Fibroblast of upper back skin (primary cell): ENCODE results near the gene STK40.
A peak's percentile ranks its signal among the peaks of the same experiment; 100 is the strongest.

ENCODE experiments used
- DNase-seq: peaks from one replicate; pipeline ENCODE4 v3.0.0-alpha.2; 2013

Gene STK40

GRCh38 chr1:36397378-36398230 is 11.9 kb upstream of the STK40 start, which contains the start of gene LSM10:
Gene LSM10, minus strand, starts transcription at chr1:36397908. Its CDS starts 3,779 bp downstream, at chr1:36394129.
- peak; percentile 90 for DNase-seq

GRCh38 chr1:36397083-36397377 is 11.3 kb upstream of the STK40 start:
- no peak for DNase-seq

GRCh38 chr1:36396359-36396758 is 10.6 kb upstream of the STK40 start:
- no peak for DNase-seq

GRCh38 chr1:36393686-36394085 is 8.0 kb upstream of the STK40 start:
- DNase-seq = no peak

GRCh38 chr1:36392836-36393235 is 7.1 kb upstream of the STK40 start:
- no peak for DNase-seq

- no peak for DNase-seq
These were observed 5.5 kb upstream of the STK40 start for GRCh38 chr1:36391271-36391670.

- DNase-seq = no peak
These were observed 4.7 kb upstream of the STK40 start for GRCh38 chr1:36390411-36390810.

GRCh38 chr1:36389999-36390398 is 4.3 kb upstream of the STK40 start:
- DNase-seq = no peak

- DNase-seq = no peak
These were observed 3.5 kb upstream of the STK40 start for GRCh38 chr1:36389261-36389660.

GRCh38 chr1:36387141-36387949 is 1.6 kb upstream of the STK40 start:
- DNase-seq = peak; percentile 86

- DNase-seq = peak; percentile 100
These were observed 779 bp upstream of the STK40 start for GRCh38 chr1:36386265-36387140.

GRCh38 chr1:36384542-36385409 is 948 bp downstream of the STK40 start:
- no peak for DNase-seq

- no peak for DNase-seq
These were observed 2.5 kb downstream of the STK40 start for GRCh38 chr1:36383240-36383639.

GRCh38 chr1:36382669-36383068 is 3.1 kb downstream of the STK40 start:
- no peak for DNase-seq

GRCh38 chr1:36382231-36382630 is 3.5 kb downstream of the STK40 start:
- no peak for DNase-seq

- no peak for DNase-seq
These were observed 4.3 kb downstream of the STK40 start for GRCh38 chr1:36381405-36381804.

- no peak for DNase-seq
These were observed 4.9 kb downstream of the STK40 start for GRCh38 chr1:36380782-36381181.

- no peak for DNase-seq
These were observed 5.5 kb downstream of the STK40 start for GRCh38 chr1:36380143-36380619.

GRCh38 chr1:36377791-36378492 is 7.8 kb downstream of the STK40 start:
- DNase-seq = no peak

GRCh38 chr1:36372617-36373016 is 13.1 kb downstream of the STK40 start:
- no peak for DNase-seq
